K562 (cell line): Measurements from ENCODE around the gene LTBP4. TPM values are rescaled to one million over a fixed set of nuclear protein-coding genes. Genes with fewer than 3 reads are reported as not detected.

Source experiments
- ATAC-seq: fragments of 200-7000 bp; cut with Tn5 transposase; 3 replicates; pipeline ENCODE4 v1.9.1; 2020; ENCODE audit warnings: moderate library complexity
- BruUV-seq: library from RNA; stranded (reverse); fragments of 400-500 nt; replicated peaks from 2 replicates; lab custom pipeline; 2021; lab: Mats Ljungman, UMichigan
- CTCF ChIA-PET: fragments of 300-600 bp; formaldehyde crosslinking; extraction: SDS; loops from one replicate; lab custom pipeline; 2021; ENCODE audit warnings: low intra/inter-chr PET ratio; lab: Yijun Ruan, JAX
- POLR2A ChIA-PET: fragments of 300-600, 350-650 bp; sonication (Branson Sonifier 250); formaldehyde crosslinking; extraction: SDS; loops from one replicate; lab custom pipeline; 2021; ENCODE audit warnings: antibody characterized with exemption, inconsistent platforms; lab: Yijun Ruan, JAX
- DNase-seq, 4 experiments: peaks; one replicate each; pipeline versions ENCODE4 v3.0.0 to v3.0.0-alpha.2; 2011 to 2018; ENCODE audit warnings: low spot score in 3 of 4, mixed read lengths in 3 of 4; ENCODE audit errors: extremely low read depth in 1 of 4
- FAIRE-seq: peaks from 2 replicates; lab custom pipeline; 2011; peaks lifted over from hg19 to GRCh38; lab: Jason Lieb, UNC
- H2AFZ ChIP-seq: 2 replicates; pipeline ENCODE4 v1.6.0; 2011; ENCODE audit warnings: low read depth, low read length, control low read depth, inconsistent platforms
- H3K27ac ChIP-seq: fragments of 200-600 bp; 3 replicates; pipeline ENCODE4 v1.8.0; 2011; ENCODE audit warnings: low read depth, mild to moderate bottlenecking, control low read depth, inconsistent platforms, low read length, moderate library complexity, mixed read lengths; ENCODE audit errors: extremely low read depth
- H3K27me3 ChIP-seq, 2 experiments: fragments of 300-600 bp in 1 of 2; 2 replicates in 1 of 2; 3 replicates in 1 of 2; pipeline versions ENCODE4 v1.6.0 to v1.8.0; 2011; ENCODE audit warnings: inconsistent platforms in 2 of 2, low read length in 2 of 2, mild to moderate bottlenecking in 1 of 2, mixed read lengths in 1 of 2, moderate library complexity in 1 of 2; ENCODE audit not compliant: control insufficient read depth in 2 of 2, insufficient read depth in 2 of 2
- H3K36me3 ChIP-seq: fragments of 300-600 bp; 3 replicates; pipeline ENCODE4 v1.8.0; 2011; ENCODE audit warnings: mild to moderate bottlenecking, low read length, inconsistent platforms; ENCODE audit not compliant: control insufficient read depth, insufficient read depth
- H3K4me1 ChIP-seq, 2 experiments: fragments of 200-600 bp in 1 of 2; replicated peaks in 1 of 2; 2 replicates in 1 of 2; 3 replicates in 1 of 2; pipeline versions ENCODE4 v1.5.1 to v1.8.0; 2011; ENCODE audit warnings: inconsistent platforms in 2 of 2, low read length in 2 of 2, mild to moderate bottlenecking in 1 of 2, mixed read lengths in 1 of 2, moderate library complexity in 1 of 2; ENCODE audit not compliant: control insufficient read depth in 2 of 2, insufficient read depth in 2 of 2
- H3K4me2 ChIP-seq: 2 replicates; pipeline ENCODE4 v1.6.1; 2011; ENCODE audit warnings: low read length, control low read depth, inconsistent platforms, mixed read lengths; ENCODE audit not compliant: insufficient read depth
- H3K4me3 ChIP-seq: fragments of 200-600 bp; sonication (generic), shearing (Covaris generic); 2 replicates; pipeline ENCODE4 v1.5.1; 2016; ENCODE audit warnings: control low read depth, inconsistent platforms
- H3K79me2 ChIP-seq: fragments of 200-600 bp; 3 replicates; pipeline ENCODE4 v1.8.0; 2011; ENCODE audit warnings: low read length, inconsistent platforms; ENCODE audit not compliant: control insufficient read depth, insufficient read depth
- H3K9ac ChIP-seq, 2 experiments: 2 replicates each; pipeline versions ENCODE4 v1.6.0 to v1.6.1; 2011; ENCODE audit warnings: low read depth in 2 of 2, low read length in 2 of 2, control low read depth in 1 of 2, inconsistent platforms in 1 of 2, mild to moderate bottlenecking in 1 of 2, mixed read lengths in 1 of 2; ENCODE audit not compliant: insufficient read depth in 1 of 2
- H3K9me1 ChIP-seq: one replicate; pipeline ENCODE4 v1.6.0; 2011; ENCODE audit warnings: inconsistent platforms, mild to moderate bottlenecking, low read length, moderate library complexity; ENCODE audit not compliant: control insufficient read depth, insufficient read depth
- H3K9me3 ChIP-seq: replicated peaks from 2 replicates; pipeline ENCODE4 v1.5.1; 2011; ENCODE audit warnings: low read depth, low read length, inconsistent platforms; ENCODE audit not compliant: control insufficient read depth, insufficient read depth
- H4K20me1 ChIP-seq: replicated peaks from 2 replicates; pipeline ENCODE4 v1.6.1; 2011; ENCODE audit warnings: low read length, inconsistent platforms, mixed read lengths; ENCODE audit not compliant: control insufficient read depth, insufficient read depth
- MGA ChIP-seq: fragments of 450-650 bp; IDR thresholded peaks from 2 replicates; pipeline ENCODE4 v1.6.1; 2016; ENCODE audit warnings: mild to moderate bottlenecking, moderate library complexity
- NFATC3 ChIP-seq: fragments of 450-650 bp; IDR thresholded peaks from 2 replicates; pipeline ENCODE4 v1.6.1; 2017; ENCODE audit warnings: mild to moderate bottlenecking
- RBM25 ChIP-seq: fragments of 200-400 bp; formaldehyde crosslinking; IDR thresholded peaks from 2 replicates; pipeline ENCODE4 v1.6.1; 2018; ENCODE audit warnings: low read length, low read depth, moderate library complexity; ENCODE audit not compliant: severe bottlenecking
- ZBTB2 ChIP-seq: fragments of 450-650 bp; IDR thresholded peaks from 2 replicates; pipeline ENCODE4 v1.6.1; 2016; ENCODE audit warnings: antibody characterized with exemption
- ZFP30 ChIP-seq: fragments of 250-450 bp; sonication (Bioruptor Pico); IDR thresholded peaks from 2 replicates; pipeline ENCODE4 v1.8.0; 2022; ENCODE audit warnings: moderate library complexity, mild to moderate bottlenecking, inconsistent platforms, borderline replicate concordance
- ZNF121 ChIP-seq: sonication (generic); formaldehyde crosslinking; conservative IDR thresholded peaks from 2 replicates; pipeline ENCODE4 v1.8.0; 2022; ENCODE audit warnings: missing genetic modification reagents
- WGBS: fragments of 100-300 bp; shearing (Covaris generic); methylation state at CpG from one replicate; pipeline ENCODE4 v1.1.6; 2016; ENCODE audit warnings: low coverage, mixed read lengths; ENCODE audit not compliant: insufficient coverage; ENCODE audit errors: missing lambda C conversion rate; 5-methylcytosine and 5-hydroxymethylcytosine counted together
- in situ Hi-C: fragments of 300-500 bp; cut with MboI; formaldehyde crosslinking; loops from 4 replicates; pipeline ENCODE4 v1.15.0; 2018; ENCODE audit warnings: inconsistent platforms, mixed read lengths
- intact Hi-C: fragments of 100-400 bp; cut with micrococcal nuclease; formaldehyde crosslinking; loops from 2 replicates; pipeline ENCODE4 v1.14.2; 2022
- polyA plus RNA-seq, 8 experiments: library from polyadenylated mRNA; depleted of rRNA in 4 of 8; stranded (reverse) in 5 of 8; unstranded in 3 of 8; fragments of >200 nt; fragmentation: Nextera tagmentation in 2 of 8; fragmentation: Illumina TruSeq in 1 of 8; extraction: Ambion mirVana in 2 of 8; extraction: Trizol in 1 of 8; gene quantifications; 2 replicates each; pipeline versions ENCODE4 v1.2.1 to v1.2.3, GENCODE V29; 2011 to 2014; ENCODE audit warnings: inconsistent platforms in 1 of 8, missing spikeins in 1 of 8
- total RNA-seq, 7 experiments: library from RNA; depleted of rRNA in 6 of 7; stranded (reverse); fragments of >200 nt in 6 of 7; fragmentation: Illumina TruSeq in 2 of 7; extraction: Trizol in 2 of 7; gene quantifications; 2 replicates each; pipeline versions ENCODE4 v1.2.1 to v1.2.3, GENCODE V29; 2011 to 2021; ENCODE audit warnings: low replicate concordance in 1 of 7

LTBP4 gene
- total and polyA plus RNA-seq, 9 of the 15 experiments (the other 6 are each of a cell fraction or from before 2014, with no cell fraction given) = 0.35 to 160 (median 31.6) TPM

- in situ Hi-C loops (no loop called here), intact Hi-C loops (no loop called here)
- no peak overlapping the region for H3K27ac ChIP-seq
- CTCF ChIA-PET = no interaction called here
- ATAC-seq (no peak), FAIRE-seq (no peak)
- POLR2A ChIA-PET = interaction anchor here (1.2 kb wide), 1 partner anchor 14 kb away, joined by 5 read pairs; no protein-coding TSS in a partner anchor
- no peak overlapping the region for H2AFZ ChIP-seq
- peaks cover 67% of the 10 kb centered on the region; the same call in 2 of the 3 replicates for H3K36me3 ChIP-seq
- H3K4me3 ChIP-seq = no peak overlapping the region
- WGBS = 89% methylated on average over 4 of the region's 4 CpGs
- no peaks in the 10 kb centered on the region for H4K20me1 ChIP-seq
- BruUV-seq = no TSS peak
- H3K9me3 ChIP-seq = no peaks in the 10 kb centered on the region
- H3K9ac ChIP-seq = no peak overlapping the region
- H3K4me2 ChIP-seq = no peak overlapping the region
- peaks cover 16 to 46% of the 10 kb centered on the region in 2 experiments; a peak in 4 of 5 replicates for H3K4me1 ChIP-seq
- no peaks in the 10 kb centered on the region for H3K27me3 ChIP-seq
- peaks cover 4% of the 10 kb centered on the region; the same call in 2 of the 3 replicates for H3K79me2 ChIP-seq
- H3K9me1 ChIP-seq = no peaks in the 10 kb centered on the region
- TF ChIP-seq ZNF121 (CRISPR knock-in tag) (peak; percentile 63; the same call in 1 of the 2 replicates), RBM25 (peak; percentile 14), ZFP30 (CRISPR knock-in tag) (no peak), ZBTB2 (no peak), MGA (no peak), NFATC3 (no peak)
- TF ChIP-seq, all 486 proteins: peak for 2
- no peak for DNase-seq
These were observed 16.8 kb downstream of the LTBP4 start for GRCh38 chr19:40617961-40618360.
